HEK293T (cell line): Measurements from ENCODE around the gene SNTA1.
"Not testable (repeated sequence)": the region's sequence is repeated elsewhere in the genome, so short reads cannot be mapped to it uniquely, and the experiment has no call there.

Experiments
- CTCF ChIA-PET: fragments of 350-600 bp; formaldehyde crosslinking; extraction: SDS; loops from one replicate; lab custom pipeline; 2021; ENCODE audit warnings: antibody characterized with exemption, inconsistent platforms; lab: Yijun Ruan, JAX
- POLR2A ChIA-PET: fragments of 350-600 bp; formaldehyde crosslinking; extraction: SDS; loops from one replicate; lab custom pipeline; 2020; ENCODE audit warnings: antibody characterized with exemption, inconsistent platforms; lab: Yijun Ruan, JAX
- DNase-seq: peaks from one replicate; pipeline ENCODE4 v3.0.0; 2012; ENCODE audit warnings: mixed read lengths; ENCODE audit errors: extremely low spot score
- ARNT ChIP-seq: fragments of 450-650 bp; IDR thresholded peaks from 2 replicates; pipeline ENCODE4 v1.6.1; 2017; ENCODE audit warnings: mild to moderate bottlenecking
- BHLHE40 ChIP-seq: fragments of 450-650 bp; IDR thresholded peaks from 2 replicates; pipeline ENCODE4 v1.6.1; 2016; ENCODE audit warnings: mild to moderate bottlenecking, moderate library complexity, borderline replicate concordance
- CTBP1 ChIP-seq: fragments of 450-650 bp; IDR thresholded peaks from 2 replicates; pipeline ENCODE4 v1.6.1; 2016; ENCODE audit warnings: borderline replicate concordance
- ELF4 ChIP-seq: fragments of 450-650 bp; IDR thresholded peaks from 2 replicates; pipeline ENCODE4 v1.6.1; 2017; ENCODE audit warnings: antibody characterized with exemption
- FOXA1 ChIP-seq: fragments of 450-650 bp; IDR thresholded peaks from 2 replicates; pipeline ENCODE4 v1.6.1; 2016; ENCODE audit warnings: mild to moderate bottlenecking
- FOXK2 ChIP-seq: fragments of 450-650 bp; IDR thresholded peaks from 2 replicates; pipeline ENCODE4 v1.6.1; 2016; ENCODE audit warnings: mild to moderate bottlenecking
- FOXM1 ChIP-seq: fragments of 450-650 bp; IDR thresholded peaks from 2 replicates; pipeline ENCODE4 v1.6.1; 2017; ENCODE audit warnings: mild to moderate bottlenecking, borderline replicate concordance
- HDGF ChIP-seq: fragments of 450-650 bp; IDR thresholded peaks from 2 replicates; pipeline ENCODE4 v1.6.1; 2017; ENCODE audit warnings: antibody characterized with exemption, borderline replicate concordance
- L3MBTL2 ChIP-seq: fragments of 450-650 bp; conservative IDR thresholded peaks from 2 replicates; pipeline ENCODE4 v1.6.1; 2016; ENCODE audit warnings: mild to moderate bottlenecking
- LEF1 ChIP-seq: fragments of 450-650 bp; IDR thresholded peaks from 2 replicates; pipeline ENCODE4 v1.6.1; 2017; ENCODE audit warnings: mild to moderate bottlenecking, borderline replicate concordance
- NFRKB ChIP-seq: fragments of 450-650 bp; IDR thresholded peaks from 2 replicates; pipeline ENCODE4 v1.6.1; 2016; ENCODE audit warnings: mild to moderate bottlenecking, moderate library complexity
- PKNOX1 ChIP-seq: fragments of 450-650 bp; IDR thresholded peaks from 2 replicates; pipeline ENCODE4 v1.6.1; 2016
- SP1 ChIP-seq: fragments of 450-650 bp; IDR thresholded peaks from 2 replicates; pipeline ENCODE4 v1.6.1; 2017
- SUZ12 ChIP-seq: fragments of 450-650 bp; IDR thresholded peaks from 2 replicates; pipeline ENCODE4 v1.6.1; 2016; ENCODE audit warnings: mild to moderate bottlenecking
- TARDBP ChIP-seq: fragments of 450-650 bp; IDR thresholded peaks from 2 replicates; pipeline ENCODE4 v1.6.1; 2016
- ZNF384 ChIP-seq: fragments of 450-650 bp; IDR thresholded peaks from 2 replicates; pipeline ENCODE4 v1.6.1; 2016

The SNTA1 gene

GRCh38 chr20:33441142-33441955, 2.2 kb downstream of the SNTA1 start:
- DNase-seq: no peak
- ChIA-PET CTCF (interaction anchor here (1.1 kb wide), 1 partner anchor 16 kb away, joined by 4 read pairs; no protein-coding TSS in a partner anchor), POLR2A (interaction anchor here (1.2 kb wide), 1 partner anchor 40 kb away, joined by 3 read pairs; the partner anchor contains the start of gene CDK5RAP1)
- TF ChIP-seq BHLHE40 (no peak), SUZ12 (no peak), CTBP1 (no peak), LEF1 (no peak), L3MBTL2 (no peak), ELF4 (no peak), FOXM1 (no peak), ZNF384 (no peak), HDGF (no peak), FOXK2 (no peak), PKNOX1 (no peak), SP1 (no peak), ARNT (no peak), TARDBP (no peak), NFRKB (no peak), FOXA1 (no peak)

DNA sequence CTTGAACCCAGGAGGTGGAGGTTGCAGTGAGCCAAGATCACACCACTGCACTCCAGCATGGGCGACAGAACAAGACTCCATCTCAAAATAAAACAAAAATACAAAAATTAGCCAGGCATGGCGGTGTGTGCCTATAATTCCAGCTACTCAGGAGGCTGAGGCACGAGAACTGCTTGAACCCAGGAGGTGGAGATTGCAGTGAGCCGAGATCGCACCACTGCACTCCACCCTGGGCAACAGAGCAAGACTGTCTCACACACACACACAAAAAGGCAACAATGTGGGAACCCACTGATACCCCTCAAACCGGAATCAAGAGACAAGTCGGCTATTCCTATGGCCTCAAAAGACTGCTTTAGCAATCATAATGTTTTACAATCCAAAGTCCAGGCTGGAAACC, 3.0 kb downstream of the SNTA1 start:
- POLR2A ChIA-PET: interaction anchor here (1.2 kb wide), 1 partner anchor 39 kb away, joined by 3 read pairs; the partner anchor contains the start of gene CDK5RAP1
- DNase-seq, CTCF ChIA-PET: not testable (repeated sequence)

DNA sequence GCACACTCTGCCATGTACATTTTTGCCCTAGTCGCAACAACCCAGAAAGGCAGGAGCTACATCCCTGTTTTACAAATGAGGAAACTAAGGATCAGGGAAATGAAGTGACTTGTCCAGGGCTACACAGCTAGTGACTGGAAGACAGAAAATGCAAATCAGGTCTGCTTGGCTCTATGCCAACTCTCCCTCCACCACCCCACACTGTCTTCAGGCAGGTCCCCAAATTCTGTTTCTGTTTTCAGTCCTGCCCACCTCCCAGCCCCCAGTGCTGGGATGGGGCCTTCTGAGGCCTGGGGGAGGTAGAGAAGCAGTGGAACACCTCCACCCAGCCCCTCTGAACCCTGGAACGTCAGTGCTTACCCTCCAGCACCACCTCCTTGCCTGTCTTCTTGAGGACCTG, 5.1 kb downstream of the SNTA1 start:
- ChIA-PET POLR2A (no interaction called here), CTCF (no interaction called here)
- TF ChIP-seq L3MBTL2 (no peak), ELF4 (no peak), LEF1 (no peak), CTBP1 (no peak), FOXA1 (no peak), NFRKB (no peak), HDGF (no peak), PKNOX1 (no peak), FOXK2 (no peak), FOXM1 (no peak), TARDBP (no peak), SP1 (no peak), ZNF384 (no peak), SUZ12 (no peak), BHLHE40 (no peak), ARNT (no peak)
- DNase-seq: no peak

- no peak for TF ChIP-seq PKNOX1
- DNase-seq: no peak
- POLR2A ChIA-PET: no interaction called here
- CTCF ChIA-PET: no interaction called here
Measured at GRCh38 chr20:33437141-33437911, 6.2 kb downstream of the SNTA1 start.

- no peak for DNase-seq
- ChIA-PET CTCF (interaction anchor here (0.6 kb wide), 1 partner anchor 13 kb away, joined by 7 read pairs; no protein-coding TSS in a partner anchor), POLR2A (interaction anchor here (2.0 kb wide), 1 partner anchor 9 kb away, joined by 6 read pairs; the partner anchor contains the start of gene SNTA1)
- TF ChIP-seq SUZ12 (no peak), ELF4 (no peak), BHLHE40 (no peak), PKNOX1 (no peak), ZNF384 (no peak), CTBP1 (no peak)
Measured at GRCh38 chr20:33434434-33434833, 9.1 kb downstream of the SNTA1 start.
